BLaER1 treated with 17β-estradiol and CSF1 and Interleukin-3, amounts not matched to agents 10 nM and 100 nM (cell line): ENCODE results near the gene ARL13B.
A peak's percentile ranks its signal among the peaks of the same experiment; 100 is the strongest.

Experiments
- H3K27ac ChIP-seq, 11 experiments: shearing (Covaris generic); formaldehyde crosslinking; 2 replicates each; pipeline ENCODE4 v1.8.1; 2022
- H3K27me3 ChIP-seq, 11 experiments: shearing (Covaris generic); formaldehyde crosslinking; 2 replicates each; pipeline ENCODE4 v1.8.1; 2022
- H3K36me3 ChIP-seq, 11 experiments: shearing (Covaris generic); formaldehyde crosslinking; 2 replicates each; pipeline ENCODE4 v1.8.1; 2022
- H3K4me1 ChIP-seq, 10 experiments: shearing (Covaris generic); formaldehyde crosslinking; 2 replicates each; pipeline ENCODE4 v1.8.1; 2022
- H3K4me2 ChIP-seq, 11 experiments: shearing (Covaris generic); formaldehyde crosslinking; 2 replicates each; pipeline ENCODE4 v1.8.1; 2022
- H3K4me3 ChIP-seq, 10 experiments: shearing (Covaris generic); formaldehyde crosslinking; 2 replicates each; pipeline ENCODE4 v1.8.1; 2022
- H3K9ac ChIP-seq, 11 experiments: shearing (Covaris generic); formaldehyde crosslinking; 2 replicates each; pipeline ENCODE4 v1.8.1; 2022
- H3K9me3 ChIP-seq, 11 experiments: shearing (Covaris generic); formaldehyde crosslinking; replicated peaks in 1 of 11; 2 replicates each; pipeline ENCODE4 v1.8.1; 2022
- H4K20me1 ChIP-seq, 11 experiments: shearing (Covaris generic); formaldehyde crosslinking; 2 replicates each; pipeline ENCODE4 v1.8.1; 2022
- Cebpa-rat ChIP-seq, 11 experiments: shearing (Covaris generic); IDR thresholded peaks; 2 replicates each; pipeline ENCODE4 v1.8.1; 2022

Gene ARL13B

GRCh38 chr3:94011233-94011711 is 31.3 kb downstream of the ARL13B start:
- H3K9ac ChIP-seq, result no peak overlapping the region
- no peaks in the 10 kb centered on the region for H3K27me3 ChIP-seq
- peak overlapping the region in 2 of 11 experiments; percentile 22 to 32; a peak in 1 of 22 replicates for H3K27ac ChIP-seq
- no peak overlapping the region for H3K4me3 ChIP-seq
- H3K36me3 ChIP-seq, result peaks cover 0 to 16% (median 10%) of the 10 kb centered on the region in 11 experiments; a peak in 16 of 22 replicates
- H3K9me3 ChIP-seq, result peaks cover 0 to 10% (median 4%) of the 10 kb centered on the region in 11 experiments; a peak in 7 of 22 replicates
- no peak for TF ChIP-seq Cebpa-rat (IDR thresholded peaks at IDR 0.05)
- peak overlapping the region in 2 of 11 experiments; percentile 13 to 66; a peak in 4 of 22 replicates for H3K4me2 ChIP-seq
- no peaks in the 10 kb centered on the region for H4K20me1 ChIP-seq
- H3K4me1 ChIP-seq, result peaks cover 5 to 21% (median 11%) of the 10 kb centered on the region in 10 experiments; a peak in 18 of 20 replicates

- TF ChIP-seq Cebpa-rat (IDR thresholded peaks at IDR 0.05), result no peak
- Histone ChIP-seq H3K27ac (no peak overlapping the region), H3K4me1 (peaks cover 5 to 21% (median 11%) of the 10 kb centered on the region in 10 experiments; a peak in 18 of 20 replicates), H3K4me3 (no peak overlapping the region), H3K4me2 (peak overlapping the region in 1 of 11 experiments; percentile 13; a peak in 1 of 22 replicates), H3K36me3 (peaks cover 0 to 10% (median 6%) of the 10 kb centered on the region in 11 experiments; a peak in 16 of 22 replicates), H3K9me3 (peaks cover 0 to 5% (median 3%) of the 10 kb centered on the region in 11 experiments; a peak in 7 of 22 replicates), H4K20me1 (no peaks in the 10 kb centered on the region), H3K27me3 (no peaks in the 10 kb centered on the region), H3K9ac (no peak overlapping the region)
Measured at GRCh38 chr3:94012185-94012584, 32.2 kb downstream of the ARL13B start.

- no peaks in the 10 kb centered on the region for H4K20me1 ChIP-seq
- no peak for TF ChIP-seq Cebpa-rat (IDR thresholded peaks at IDR 0.05)
- peaks cover 0 to 7% (median 0%) of the 10 kb centered on the region in 11 experiments; a peak in 2 of 22 replicates for H3K36me3 ChIP-seq
- H3K27ac ChIP-seq, result no peak overlapping the region
- peaks cover 5 to 21% (median 11%) of the 10 kb centered on the region in 10 experiments; a peak in 18 of 20 replicates for H3K4me1 ChIP-seq
- H3K4me2 ChIP-seq, result peak overlapping the region in 7 of 11 experiments; percentile 18 to 63 (median 41); a peak in 13 of 22 replicates
- H3K9me3 ChIP-seq, result no peaks in the 10 kb centered on the region
- H3K9ac ChIP-seq, result no peak overlapping the region
- H3K4me3 ChIP-seq, result no peak overlapping the region
- H3K27me3 ChIP-seq, result no peaks in the 10 kb centered on the region
Measured at GRCh38 chr3:94015025-94015424, 35.1 kb downstream of the ARL13B start.

GRCh38 chr3:94019659-94020058 is 39.7 kb downstream of the ARL13B start:
- H3K4me3 ChIP-seq, result no peak overlapping the region
- no peaks in the 10 kb centered on the region for H4K20me1 ChIP-seq
- no peak overlapping the region for H3K27ac ChIP-seq
- TF ChIP-seq Cebpa-rat (IDR thresholded peaks at IDR 0.05), result no peak
- H3K9ac ChIP-seq, result no peak overlapping the region
- H3K9me3 ChIP-seq, result no peaks in the 10 kb centered on the region
- no peak overlapping the region for H3K4me2 ChIP-seq
- H3K27me3 ChIP-seq, result no peaks in the 10 kb centered on the region
- peaks cover 0 to 7% (median 0%) of the 10 kb centered on the region in 11 experiments; a peak in 1 of 22 replicates for H3K36me3 ChIP-seq
- H3K4me1 ChIP-seq, result peaks cover 0 to 8% (median 7%) of the 10 kb centered on the region in 10 experiments; a peak in 15 of 20 replicates

- peaks cover 0 to 2% (median under 1%) of the 10 kb centered on the region in 10 experiments; a peak in 8 of 20 replicates for H3K4me1 ChIP-seq
- H3K27me3 ChIP-seq, result no peaks in the 10 kb centered on the region
- H3K9me3 ChIP-seq, result no peaks in the 10 kb centered on the region
- no peaks in the 10 kb centered on the region for H4K20me1 ChIP-seq
- no peak overlapping the region for H3K4me2 ChIP-seq
- peaks cover 0 to 7% (median 0%) of the 10 kb centered on the region in 11 experiments; a peak in 1 of 22 replicates for H3K36me3 ChIP-seq
- H3K9ac ChIP-seq, result no peak overlapping the region
- TF ChIP-seq Cebpa-rat (IDR thresholded peaks at IDR 0.05), result no peak
- H3K27ac ChIP-seq, result no peak overlapping the region
- no peak overlapping the region for H3K4me3 ChIP-seq
Measured at GRCh38 chr3:94020293-94020692, 40.3 kb downstream of the ARL13B start.

GRCh38 chr3:94024385-94024784 is 44.4 kb downstream of the ARL13B start:
- no peak for TF ChIP-seq Cebpa-rat (IDR thresholded peaks at IDR 0.05)
- Histone ChIP-seq H3K27me3 (no peaks in the 10 kb centered on the region), H3K27ac (no peak overlapping the region), H4K20me1 (no peaks in the 10 kb centered on the region), H3K4me2 (no peak overlapping the region), H3K9me3 (no peaks in the 10 kb centered on the region), H3K36me3 (peaks cover 0 to 4% (median 0%) of the 10 kb centered on the region in 11 experiments; a peak in 1 of 22 replicates), H3K9ac (no peak overlapping the region), H3K4me3 (no peak overlapping the region), H3K4me1 (no peaks in the 10 kb centered on the region)

GRCh38 chr3:94026623-94027022 is 46.7 kb downstream of the ARL13B start:
- H3K27me3 ChIP-seq, result no peaks in the 10 kb centered on the region
- TF ChIP-seq Cebpa-rat (IDR thresholded peaks at IDR 0.05), result no peak

GRCh38 chr3:94028093-94028837 is 48.3 kb downstream of the ARL13B start, which contains the start of gene STX19:
Gene STX19, minus strand, starts transcription at chr3:94028597. Its CDS starts 13,328 bp downstream, at chr3:94015269.
- H3K4me2 ChIP-seq, result no peak within 1 kb of the TSS
- H3K27me3 ChIP-seq, result no peaks in the 10 kb centered on the region
- no peak within 1 kb of the TSS for H3K9ac ChIP-seq
- H3K9me3 ChIP-seq, result no peaks in the 10 kb centered on the region
- TF ChIP-seq Cebpa-rat (IDR thresholded peaks at IDR 0.05), result no peak
- no peak within 1 kb of the TSS for H3K4me3 ChIP-seq
- no peak within 1 kb of the TSS for H3K27ac ChIP-seq
- H3K36me3 ChIP-seq, result peaks cover 0 to 4% (median 0%) of the 10 kb centered on the region in 11 experiments; a peak in 2 of 22 replicates
- H3K4me1 ChIP-seq, result no peaks in the 10 kb centered on the region
- no peaks in the 10 kb centered on the region for H4K20me1 ChIP-seq

More at GRCh38 chr3:94026623-94027022, 46.7 kb downstream of the ARL13B start:
- Histone ChIP-seq H3K9ac (no peak overlapping the region), H3K36me3 (peaks cover 0 to 4% (median 0%) of the 10 kb centered on the region in 11 experiments; a peak in 2 of 22 replicates), H3K4me1 (no peaks in the 10 kb centered on the region), H3K9me3 (no peaks in the 10 kb centered on the region), H4K20me1 (no peaks in the 10 kb centered on the region), H3K27ac (no peak overlapping the region), H3K4me3 (no peak overlapping the region), H3K4me2 (no peak overlapping the region)

- Histone ChIP-seq H3K4me1 (no peaks in the 10 kb centered on the region), H3K9me3 (no peaks in the 10 kb centered on the region), H3K4me3 (no peak overlapping the region), H3K36me3 (peaks cover 0 to 28% (median 7%) of the 10 kb centered on the region in 11 experiments; a peak in 11 of 22 replicates), H3K9ac (no peak overlapping the region), H4K20me1 (no peaks in the 10 kb centered on the region), H3K27me3 (no peaks in the 10 kb centered on the region), H3K27ac (no peak overlapping the region), H3K4me2 (no peak overlapping the region)
- TF ChIP-seq Cebpa-rat (IDR thresholded peaks at IDR 0.05), result no peak
Measured at GRCh38 chr3:94036909-94037507, 57.1 kb downstream of the ARL13B start.
